Skeletal muscle tissue (tissue), 4 donors: ENCODE measurements around the gene APOL2. TPM values are rescaled to one million over a fixed set of nuclear protein-coding genes. Genes with fewer than 3 reads are reported as not detected.
"Not testable (repeated sequence)": the region's sequence is repeated elsewhere in the genome, so short reads cannot be mapped to it uniquely, and the experiment has no call there.

Source experiments
- H3K27ac ChIP-seq: one replicate; pipeline ENCODE4 v1.7.0; 2013; ENCODE audit warnings: mild to moderate bottlenecking, low read depth, low read length, inconsistent platforms
- H3K27me3 ChIP-seq, 3 donors: one replicate each; pipeline ENCODE4 v1.7.0; 2013; ENCODE audit warnings: low read length in 3 of 3; ENCODE audit not compliant: control insufficient read depth in 3 of 3, insufficient read depth in 3 of 3
- H3K36me3 ChIP-seq, 3 donors: one replicate each; pipeline ENCODE4 v1.7.0; 2013; ENCODE audit warnings: low read length in 3 of 3; ENCODE audit not compliant: control insufficient read depth in 3 of 3, insufficient read depth in 3 of 3
- H3K4me1 ChIP-seq, 3 donors: one replicate each; pipeline ENCODE4 v1.7.0; 2013; ENCODE audit warnings: low read length in 3 of 3, mild to moderate bottlenecking in 3 of 3; ENCODE audit not compliant: control insufficient read depth in 3 of 3, insufficient read depth in 3 of 3
- H3K4me3 ChIP-seq, 3 donors: one replicate each; pipeline ENCODE4 v1.7.0; 2013; ENCODE audit warnings: low read length in 3 of 3
- H3K9ac ChIP-seq, 3 donors: one replicate each; pipeline ENCODE4 v1.7.0; 2013; ENCODE audit warnings: low read length in 3 of 3, mild to moderate bottlenecking in 3 of 3, moderate library complexity in 2 of 3, low read depth in 1 of 3
- H3K9me3 ChIP-seq, 3 donors: one replicate each; pipeline ENCODE4 v1.7.0; 2013; ENCODE audit warnings: low read length in 3 of 3; ENCODE audit not compliant: control insufficient read depth in 3 of 3
- total RNA-seq: library from RNA; depleted of rRNA; stranded (reverse); fragments of >200 nt; gene quantifications from one replicate; pipeline ENCODE4 v1.2.3, GENCODE V29; 2014
- donor health status: Osteomylitis.

The APOL2 gene
- total RNA-seq, 1 donor from 2014 or later, result 21.4 TPM

GRCh38 chr22:36212901-36213300, 26.4 kb downstream of the APOL2 start:
- H3K36me3 ChIP-seq, result no peaks in the 10 kb centered on the region
- no peaks in the 10 kb centered on the region for H3K27me3 ChIP-seq
- no peak overlapping the region for H3K9ac ChIP-seq
- H3K4me1 ChIP-seq, result peaks cover 0 to 4% (median 3%) of the 10 kb centered on the region in 3 donors
- no peaks in the 10 kb centered on the region for H3K9me3 ChIP-seq
- no peak overlapping the region for H3K27ac ChIP-seq
- H3K4me3 ChIP-seq, result no peak overlapping the region

GRCh38 chr22:36211237-36211861, 28.0 kb downstream of the APOL2 start:
- H3K27ac ChIP-seq, result no peak overlapping the region
- H3K9me3 ChIP-seq, result no peaks in the 10 kb centered on the region
- no peak overlapping the region for H3K4me3 ChIP-seq
- no peaks in the 10 kb centered on the region for H3K27me3 ChIP-seq
- H3K4me1 ChIP-seq, result peaks cover 0 to 4% (median 3%) of the 10 kb centered on the region in 3 donors
- no peak overlapping the region for H3K9ac ChIP-seq
- no peaks in the 10 kb centered on the region for H3K36me3 ChIP-seq

GRCh38 chr22:36210224-36210623, 29.1 kb downstream of the APOL2 start:
- Histone ChIP-seq H3K27me3 (no peaks in the 10 kb centered on the region), H3K4me1 (peaks cover 0 to 4% (median 3%) of the 10 kb centered on the region in 3 donors), H3K9me3 (no peaks in the 10 kb centered on the region), H3K4me3 (no peak overlapping the region), H3K36me3 (no peaks in the 10 kb centered on the region), H3K27ac (no peak overlapping the region), H3K9ac (no peak overlapping the region)

- not testable (repeated sequence) for H3K4me3 ChIP-seq, H3K36me3 ChIP-seq, H3K27me3 ChIP-seq, H3K9ac ChIP-seq, H3K4me1 ChIP-seq, H3K27ac ChIP-seq, H3K9me3 ChIP-seq
These were observed 29.8 kb downstream of the APOL2 start for GRCh38 chr22:36209488-36209908.

GRCh38 chr22:36208914-36209313, 30.4 kb downstream of the APOL2 start:
- H3K4me1 ChIP-seq, result peaks cover 0 to 4% (median 3%) of the 10 kb centered on the region in 3 donors
- H3K9ac ChIP-seq, result no peak overlapping the region
- no peaks in the 10 kb centered on the region for H3K27me3 ChIP-seq
- H3K36me3 ChIP-seq, result no peaks in the 10 kb centered on the region
- no peaks in the 10 kb centered on the region for H3K9me3 ChIP-seq
- no peak overlapping the region for H3K4me3 ChIP-seq
- H3K27ac ChIP-seq, result no peak overlapping the region

GRCh38 chr22:36208162-36208765, 31.1 kb downstream of the APOL2 start:
- no peaks in the 10 kb centered on the region for H3K27me3 ChIP-seq
- no peak overlapping the region for H3K27ac ChIP-seq
- no peaks in the 10 kb centered on the region for H3K36me3 ChIP-seq
- H3K4me1 ChIP-seq, result peaks cover 0 to 4% (median 3%) of the 10 kb centered on the region in 3 donors
- H3K9ac ChIP-seq, result no peak overlapping the region
- no peaks in the 10 kb centered on the region for H3K9me3 ChIP-seq
- no peak overlapping the region for H3K4me3 ChIP-seq

- Histone ChIP-seq H3K4me1 (peaks cover 7 to 11% (median 11%) of the 10 kb centered on the region in 3 donors), H3K36me3 (no peaks in the 10 kb centered on the region), H3K9me3 (no peaks in the 10 kb centered on the region), H3K4me3 (no peak overlapping the region), H3K27me3 (no peaks in the 10 kb centered on the region), H3K9ac (no peak overlapping the region), H3K27ac (no peak overlapping the region)
These were observed 33.1 kb downstream of the APOL2 start for GRCh38 chr22:36206255-36206654.

GRCh38 chr22:36205573-36205972, 33.8 kb downstream of the APOL2 start:
- H3K36me3 ChIP-seq, H3K4me3 ChIP-seq, H3K9me3 ChIP-seq, H3K27ac ChIP-seq, H3K27me3 ChIP-seq, H3K9ac ChIP-seq: not testable (repeated sequence)
- H3K4me1 ChIP-seq, result peaks cover 7 to 11% (median 7%) of the 10 kb centered on the region in 3 donors

GRCh38 chr22:36204632-36205015, 34.7 kb downstream of the APOL2 start:
- H3K4me1 ChIP-seq, result peaks cover 7 to 14% (median 11%) of the 10 kb centered on the region in 3 donors
- H3K4me3 ChIP-seq, result no peak overlapping the region
- H3K27ac ChIP-seq, result no peak overlapping the region
- no peak overlapping the region for H3K9ac ChIP-seq
- H3K27me3 ChIP-seq, result no peaks in the 10 kb centered on the region
- H3K9me3 ChIP-seq, result no peaks in the 10 kb centered on the region
- no peaks in the 10 kb centered on the region for H3K36me3 ChIP-seq

GRCh38 chr22:36204001-36204631, 35.2 kb downstream of the APOL2 start:
- Histone ChIP-seq H3K9ac (no peak overlapping the region), H3K36me3 (no peaks in the 10 kb centered on the region), H3K4me3 (no peak overlapping the region), H3K27me3 (no peaks in the 10 kb centered on the region), H3K27ac (no peak overlapping the region), H3K9me3 (no peaks in the 10 kb centered on the region), H3K4me1 (peaks cover 11 to 19% (median 15%) of the 10 kb centered on the region in 3 donors)
